ENCODE data around the gene COL1A1.

- TF ChIP-seq CTCF (IDR thresholded peaks at IDR 0.05) (no peak), POLR2AphosphoS5 (IDR thresholded peaks at IDR 0.05) (no peak)
Measured at GRCh38 chr17:50163843-50164696, 37.4 kb downstream of the COL1A1 start.
